ENCODE measurements around the gene TAF4.

DNA sequence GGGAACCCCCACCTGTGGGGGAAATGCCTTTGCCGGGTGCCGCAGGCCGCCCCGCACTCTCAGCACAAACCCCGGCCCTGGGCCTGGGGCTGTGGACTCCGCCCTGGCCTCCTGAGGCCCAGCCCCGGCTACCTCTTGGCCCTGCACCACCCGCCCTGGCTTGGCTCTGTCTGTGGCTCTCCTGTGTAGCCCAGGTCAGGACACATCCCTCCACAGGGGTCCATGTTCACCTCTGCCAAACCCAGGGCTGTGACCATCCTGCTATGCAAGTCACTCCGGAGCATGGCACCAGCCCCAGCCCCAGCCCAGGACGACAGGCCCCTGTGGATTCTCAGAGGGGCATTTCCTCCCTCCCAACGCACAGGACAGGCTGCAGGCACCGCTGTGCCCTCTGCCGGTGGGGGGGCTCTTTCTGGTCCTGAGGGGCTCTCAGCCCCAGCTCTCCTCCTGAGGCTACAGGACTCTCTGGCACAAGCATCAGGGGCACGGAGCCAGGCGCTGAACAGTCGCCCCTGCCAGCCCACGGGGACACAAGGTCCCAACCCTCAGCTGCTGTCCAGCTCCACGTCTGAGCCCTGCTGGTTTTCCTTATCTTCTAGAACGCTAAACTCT, 45.7 kb downstream of the TAF4 start:
- TF ChIP-seq TCF4 (CRISPR knock-in tag; IDR thresholded peaks at IDR 0.05; ENCODE audit: borderline replicate concordance) (no peak), ZFP30 (CRISPR knock-in tag; IDR thresholded peaks at IDR 0.05) (no peak)
- TF ChIP-seq, protein P1, sequence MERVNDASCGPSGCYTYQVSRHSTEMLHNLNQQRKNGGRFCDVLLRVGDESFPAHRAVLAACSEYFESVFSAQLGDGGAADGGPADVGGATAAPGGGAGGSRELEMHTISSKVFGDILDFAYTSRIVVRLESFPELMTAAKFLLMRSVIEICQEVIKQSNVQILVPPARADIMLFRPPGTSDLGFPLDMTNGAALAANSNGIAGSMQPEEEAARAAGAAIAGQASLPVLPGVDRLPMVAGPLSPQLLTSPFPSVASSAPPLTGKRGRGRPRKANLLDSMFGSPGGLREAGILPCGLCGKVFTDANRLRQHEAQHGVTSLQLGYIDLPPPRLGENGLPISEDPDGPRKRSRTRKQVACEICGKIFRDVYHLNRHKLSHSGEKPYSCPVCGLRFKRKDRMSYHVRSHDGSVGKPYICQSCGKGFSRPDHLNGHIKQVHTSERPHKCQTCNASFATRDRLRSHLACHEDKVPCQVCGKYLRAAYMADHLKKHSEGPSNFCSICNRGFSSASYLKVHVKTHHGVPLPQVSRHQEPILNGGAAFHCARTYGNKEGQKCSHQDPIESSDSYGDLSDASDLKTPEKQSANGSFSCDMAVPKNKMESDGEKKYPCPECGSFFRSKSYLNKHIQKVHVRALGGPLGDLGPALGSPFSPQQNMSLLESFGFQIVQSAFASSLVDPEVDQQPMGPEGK (CRISPR knock-in tag; IDR thresholded peaks at IDR 0.05; ENCODE audit: borderline replicate concordance) = no peak
